TTC549 (cell line): ENCODE measurements around the gene BUD13.
"Not testable (repeated sequence)": the region's sequence is repeated elsewhere in the genome, so short reads cannot be mapped to it uniquely, and the experiment has no call there.

ENCODE experiments used
- FAIRE-seq: peaks from 2 replicates; lab custom pipeline; 2012; peaks lifted over from hg19 to GRCh38; lab: Jason Lieb, UNC

Gene BUD13

DNA sequence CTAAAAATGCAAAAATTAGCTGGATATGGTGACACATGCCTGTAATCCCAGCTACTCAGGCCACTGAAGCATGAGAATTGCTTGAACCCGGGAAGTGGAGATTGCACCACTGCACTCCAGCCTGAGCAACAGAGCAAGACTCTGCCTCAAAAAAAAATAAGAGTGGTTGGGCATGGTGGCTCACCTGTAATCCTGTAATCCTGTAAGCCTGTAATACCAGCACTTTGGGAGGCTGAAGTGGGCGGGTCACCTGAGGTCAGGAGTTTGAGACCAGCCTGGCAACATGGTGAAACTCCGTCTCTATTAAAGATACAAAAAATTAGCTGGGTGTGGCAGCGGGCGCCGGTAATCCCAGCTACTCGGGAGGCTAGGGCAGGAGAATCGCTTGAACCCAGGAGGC, 16.7 kb downstream of the BUD13 start:
- not testable (repeated sequence) for FAIRE-seq

DNA sequence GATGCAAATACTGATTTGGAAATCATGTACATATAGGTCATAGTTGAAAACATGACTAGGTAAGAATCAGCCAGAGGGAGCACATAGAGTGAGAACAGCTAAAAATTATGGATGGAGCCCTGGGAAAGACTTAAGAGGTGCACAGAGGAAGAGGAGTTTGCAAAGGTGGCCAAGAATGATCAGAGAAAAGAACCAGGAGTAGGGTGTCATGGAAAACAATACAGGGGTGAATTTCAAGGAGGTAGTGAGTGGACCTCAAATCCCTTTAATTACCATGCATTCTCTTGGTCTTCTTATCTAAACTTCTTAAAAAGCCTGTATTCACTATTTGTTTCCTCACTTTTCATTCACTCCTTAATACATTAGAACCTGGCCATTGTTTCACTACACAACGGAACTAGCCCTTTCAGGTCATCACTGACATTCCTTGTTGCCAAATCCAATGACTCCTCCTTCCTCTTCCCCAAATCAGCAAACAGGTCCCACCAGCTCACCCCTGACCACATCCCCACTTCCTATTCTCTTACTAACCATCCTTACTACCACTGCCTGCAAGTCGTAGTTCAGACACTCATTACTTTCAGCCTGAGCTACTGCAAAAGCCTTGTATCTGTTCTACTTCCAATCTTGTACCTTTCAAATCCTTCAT, 22.6 kb downstream of the BUD13 start:
- no peak for FAIRE-seq

DNA sequence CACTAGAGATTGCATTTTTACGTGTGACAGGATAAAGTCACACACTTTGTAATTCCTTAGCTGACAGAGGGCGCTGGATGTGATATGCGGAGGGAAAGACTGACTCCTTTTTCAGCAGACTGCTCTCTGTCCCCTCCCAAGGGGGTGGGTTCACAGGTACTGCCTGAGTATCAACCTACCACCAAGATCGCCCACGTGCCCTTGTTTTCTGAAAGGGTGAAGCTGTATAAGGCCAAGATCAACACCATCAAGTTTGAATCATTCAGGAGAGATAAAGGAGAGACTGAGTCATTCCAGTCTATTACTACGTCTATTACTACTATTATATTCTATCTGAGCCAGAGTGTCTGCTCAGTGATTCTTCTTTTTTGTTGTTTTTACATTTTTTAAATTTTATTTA, 30.7 kb downstream of the BUD13 start:
- FAIRE-seq, result no peak

DNA sequence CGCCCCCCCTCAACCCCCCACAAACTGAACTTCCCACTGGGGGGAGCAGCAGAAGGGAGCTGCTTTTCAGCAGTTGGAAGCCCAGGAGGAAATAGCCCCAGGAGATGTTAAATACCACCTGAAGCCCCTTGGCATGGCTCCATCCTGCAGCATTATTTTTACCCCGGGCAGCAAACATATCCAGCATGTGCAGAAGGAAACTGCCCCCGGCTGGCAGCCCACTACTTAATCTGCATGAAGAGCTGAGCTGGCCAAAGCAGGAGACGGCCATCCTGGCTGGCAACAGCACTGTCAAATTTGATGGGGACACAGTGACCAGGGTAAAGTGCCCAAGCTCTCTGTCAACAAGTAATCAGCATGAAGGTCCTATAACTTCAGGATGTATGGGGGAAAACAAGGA, 32.0 kb downstream of the BUD13 start:
- no peak for FAIRE-seq

DNA sequence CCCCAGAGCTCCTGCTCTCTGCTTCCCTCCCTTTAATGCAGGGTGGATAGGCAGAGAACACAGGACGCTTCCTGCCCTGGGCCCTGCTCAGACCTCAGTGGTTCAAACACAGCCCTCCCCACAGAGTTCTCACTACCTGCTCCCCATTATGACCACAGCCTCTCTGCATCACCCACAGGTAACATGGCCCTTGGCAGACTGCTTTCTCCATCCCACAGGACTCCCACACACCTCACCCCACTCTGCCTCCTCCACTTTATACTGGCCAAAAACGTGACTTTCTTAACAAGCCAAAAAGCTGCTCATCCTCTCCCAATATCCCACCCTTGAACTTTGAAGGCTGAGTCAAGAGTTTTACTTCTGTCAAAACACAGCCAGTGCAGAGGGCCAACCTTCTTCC, 33.8 kb downstream of the BUD13 start:
- FAIRE-seq, result no peak

DNA sequence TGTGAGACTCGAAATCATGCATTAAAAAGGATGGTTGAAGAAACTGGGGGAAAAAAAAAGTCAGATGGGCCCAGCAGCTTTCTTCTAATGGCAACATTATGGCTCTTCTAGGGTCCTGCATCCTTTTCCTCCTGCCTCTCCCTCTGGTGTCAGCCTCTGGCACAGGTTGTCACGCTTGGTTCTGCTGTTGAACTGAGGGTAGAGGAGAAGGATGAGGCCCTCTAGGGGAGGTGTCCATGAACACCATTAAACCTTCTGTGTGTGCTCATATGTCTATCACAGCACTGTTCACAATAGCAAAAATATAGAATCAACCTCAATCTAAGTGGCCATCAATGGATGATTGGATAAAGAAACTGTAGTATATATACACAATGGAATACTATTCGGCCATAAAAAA, 36.0 kb downstream of the BUD13 start:
- FAIRE-seq, result no peak

DNA sequence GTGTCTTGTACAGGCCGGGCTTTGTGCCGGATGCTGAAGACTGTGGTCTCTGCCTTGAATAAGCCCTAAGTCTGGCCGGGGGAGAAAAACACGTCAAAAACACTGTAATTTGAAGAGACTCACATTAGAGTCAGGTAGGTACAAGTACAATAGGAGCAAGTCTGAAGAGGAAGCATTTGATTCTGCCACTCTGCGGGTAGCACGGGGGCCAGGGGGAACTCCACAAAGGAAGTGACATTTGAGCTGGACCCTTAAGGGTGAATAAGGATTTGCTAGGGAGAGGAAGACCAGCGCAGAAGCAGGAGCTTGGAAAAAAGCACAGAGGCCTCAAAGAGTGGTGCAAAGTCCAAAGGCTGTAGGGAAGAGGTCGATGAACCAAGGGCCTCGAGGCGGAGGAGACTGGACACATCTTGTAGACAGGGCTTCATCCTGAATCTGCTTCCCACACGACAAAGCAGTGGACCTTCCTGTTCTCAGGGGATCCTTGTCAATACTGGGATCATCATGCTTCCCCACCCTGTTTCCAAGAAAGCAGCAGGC, 38.7 kb downstream of the BUD13 start:
- FAIRE-seq, result no peak

DNA sequence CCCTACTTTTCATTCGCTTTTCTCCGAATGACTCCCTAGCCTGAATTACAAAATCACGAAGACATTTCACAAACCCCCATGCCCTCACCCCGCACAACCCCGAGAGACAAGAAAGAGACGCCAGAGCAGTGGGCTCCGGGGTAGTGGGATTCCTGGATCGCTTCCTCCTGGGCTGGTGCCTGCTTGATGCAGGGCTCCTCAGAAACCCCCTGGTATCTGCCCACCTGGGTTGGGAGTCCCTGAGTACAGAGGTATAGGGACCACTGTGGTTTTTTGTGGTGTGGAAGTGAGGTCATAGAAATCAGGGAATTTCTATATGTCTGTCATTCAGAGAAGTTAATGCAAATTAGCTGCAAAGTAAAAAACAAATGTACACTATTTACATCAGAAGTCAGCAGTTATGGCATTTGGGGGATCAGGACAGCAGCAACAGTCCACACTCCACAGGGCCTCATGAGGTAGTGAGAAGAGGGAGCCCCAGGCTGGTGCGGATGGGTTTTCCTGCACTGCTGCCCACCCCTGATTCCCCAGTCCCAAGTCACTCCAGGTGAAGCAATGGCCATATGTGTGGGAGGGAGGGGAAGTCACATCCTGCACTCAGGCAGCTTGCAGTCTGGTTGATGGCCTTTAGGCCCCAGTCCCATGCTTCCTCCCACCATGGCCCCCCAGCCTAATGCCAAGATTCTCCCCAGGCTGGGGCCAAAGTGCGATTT, 39.6 kb downstream of the BUD13 start:
- no peak for FAIRE-seq

DNA sequence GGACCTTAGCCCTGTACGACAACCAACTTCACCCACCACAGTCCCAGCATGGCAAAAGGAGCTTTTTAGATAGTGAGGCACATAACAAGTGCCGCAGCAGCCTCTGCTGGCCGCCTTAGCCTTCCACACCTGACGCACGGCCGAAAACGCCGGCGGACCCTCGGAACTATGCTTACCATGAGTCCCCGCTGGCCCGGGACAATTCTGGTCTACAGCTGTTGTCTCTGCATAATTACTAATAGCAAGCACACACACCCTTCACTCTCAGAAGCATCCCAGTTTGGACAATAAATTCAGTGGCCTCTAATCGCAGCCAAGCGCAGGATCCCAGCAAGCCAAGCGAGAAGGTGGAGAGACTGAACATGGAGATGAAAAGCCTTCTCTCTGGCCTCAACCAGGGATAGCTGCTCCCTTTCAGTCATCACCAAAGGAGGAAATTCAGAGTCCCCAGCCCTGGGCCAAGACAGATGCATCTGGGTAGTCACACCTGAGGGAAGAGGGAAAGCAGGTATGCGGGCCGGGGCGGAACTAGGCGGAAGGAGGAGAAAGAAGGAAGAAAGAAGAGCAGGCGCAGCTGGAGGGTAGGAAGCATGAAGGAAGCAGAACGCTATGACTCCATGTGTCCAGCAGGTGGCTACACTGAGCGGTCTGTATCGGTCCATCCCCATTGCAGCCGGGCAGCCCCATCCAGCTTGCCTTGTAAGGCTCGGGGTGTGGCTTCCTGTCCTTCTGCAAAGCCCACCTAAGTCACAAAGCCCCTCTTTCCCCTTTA, 40.3 kb downstream of the BUD13 start:
- FAIRE-seq, result no peak

DNA sequence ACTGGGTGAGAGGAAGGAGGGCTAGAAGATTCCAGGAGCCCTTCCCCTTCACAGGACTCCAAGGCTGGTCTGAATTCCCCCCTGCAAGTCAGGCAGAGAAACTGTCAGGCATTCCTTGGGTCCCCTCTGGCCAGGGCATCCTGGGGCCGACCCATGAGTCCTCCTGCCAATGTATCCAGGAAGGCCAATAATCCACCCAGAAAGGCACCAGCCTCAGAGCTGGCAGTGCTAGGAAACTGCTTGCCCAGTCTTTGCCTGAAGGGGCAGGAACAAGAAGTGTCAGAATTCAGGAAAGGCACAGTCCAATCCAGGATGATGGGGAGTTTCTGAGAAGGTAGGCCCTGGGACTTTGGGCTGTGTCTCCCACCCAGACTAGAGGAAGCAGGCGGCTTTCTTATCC, 41.0 kb downstream of the BUD13 start:
- no peak for FAIRE-seq

DNA sequence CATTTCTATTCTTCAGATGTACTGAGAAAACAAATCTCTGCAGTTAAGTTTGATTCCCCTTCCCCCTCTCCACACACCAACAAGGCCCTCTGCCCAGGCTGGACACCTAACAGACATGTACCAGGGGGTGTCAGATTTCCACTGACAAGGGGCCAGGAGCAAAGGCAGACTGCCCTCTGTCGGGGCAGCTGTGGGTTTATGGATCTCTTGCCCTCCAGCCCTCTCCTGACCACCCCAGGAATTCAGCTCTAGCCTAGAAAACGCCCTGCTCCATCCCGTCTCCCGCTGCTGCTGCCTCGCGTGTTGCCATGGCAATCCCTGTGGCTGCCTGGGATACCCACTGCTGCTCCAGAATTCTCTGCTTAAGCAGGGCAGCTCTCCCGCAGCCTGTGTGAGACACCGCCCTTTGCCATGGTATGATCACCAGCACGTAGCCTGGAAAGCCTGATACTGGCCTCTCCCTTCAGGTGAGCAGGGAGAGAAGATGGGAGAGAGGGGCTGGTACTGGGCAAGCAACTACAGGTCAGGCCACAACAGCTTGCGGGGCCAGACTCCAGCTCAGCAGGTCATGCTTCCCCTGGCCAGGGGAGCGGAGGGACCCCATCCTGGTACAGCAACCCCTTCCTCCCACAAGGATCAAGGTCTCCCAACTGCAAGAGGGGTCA, 41.6 kb downstream of the BUD13 start:
- FAIRE-seq, result no peak

DNA sequence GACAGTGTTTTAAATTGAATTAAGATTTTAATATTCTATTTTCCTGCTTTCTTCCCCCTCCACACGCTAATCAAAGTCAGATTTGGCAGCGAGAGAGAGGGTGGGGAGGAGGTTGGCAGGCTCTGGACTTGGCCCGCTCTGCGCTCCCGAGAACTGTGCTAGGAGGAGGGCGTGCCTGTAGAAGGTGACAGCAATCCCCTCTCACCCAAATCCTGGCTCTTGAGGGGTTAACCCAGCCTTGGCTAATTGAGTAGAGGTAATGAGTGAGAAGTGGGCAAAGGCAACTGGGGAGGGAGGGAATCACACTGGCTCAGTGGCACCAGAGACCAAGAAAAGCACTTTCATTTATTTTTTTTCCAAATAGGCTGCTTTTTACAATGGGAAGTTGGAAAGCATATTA, 42.2 kb downstream of the BUD13 start:
- no peak for FAIRE-seq

DNA sequence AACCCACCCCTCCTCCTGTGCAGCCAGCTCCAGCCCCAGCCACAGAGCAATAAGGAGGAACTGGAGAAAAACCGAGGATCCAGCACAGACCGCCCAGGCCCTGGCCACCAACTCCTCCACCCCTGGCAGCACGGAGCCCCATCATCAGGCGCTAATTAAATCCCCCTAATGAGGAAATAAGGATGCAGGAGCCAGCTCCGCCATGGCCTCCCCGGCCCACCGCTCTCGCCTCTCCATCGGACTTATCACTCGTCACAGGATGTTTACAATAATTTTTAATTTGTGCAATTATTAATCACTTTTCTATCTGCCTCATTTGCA, 42.6 kb downstream of the BUD13 start:
- no peak for FAIRE-seq

DNA sequence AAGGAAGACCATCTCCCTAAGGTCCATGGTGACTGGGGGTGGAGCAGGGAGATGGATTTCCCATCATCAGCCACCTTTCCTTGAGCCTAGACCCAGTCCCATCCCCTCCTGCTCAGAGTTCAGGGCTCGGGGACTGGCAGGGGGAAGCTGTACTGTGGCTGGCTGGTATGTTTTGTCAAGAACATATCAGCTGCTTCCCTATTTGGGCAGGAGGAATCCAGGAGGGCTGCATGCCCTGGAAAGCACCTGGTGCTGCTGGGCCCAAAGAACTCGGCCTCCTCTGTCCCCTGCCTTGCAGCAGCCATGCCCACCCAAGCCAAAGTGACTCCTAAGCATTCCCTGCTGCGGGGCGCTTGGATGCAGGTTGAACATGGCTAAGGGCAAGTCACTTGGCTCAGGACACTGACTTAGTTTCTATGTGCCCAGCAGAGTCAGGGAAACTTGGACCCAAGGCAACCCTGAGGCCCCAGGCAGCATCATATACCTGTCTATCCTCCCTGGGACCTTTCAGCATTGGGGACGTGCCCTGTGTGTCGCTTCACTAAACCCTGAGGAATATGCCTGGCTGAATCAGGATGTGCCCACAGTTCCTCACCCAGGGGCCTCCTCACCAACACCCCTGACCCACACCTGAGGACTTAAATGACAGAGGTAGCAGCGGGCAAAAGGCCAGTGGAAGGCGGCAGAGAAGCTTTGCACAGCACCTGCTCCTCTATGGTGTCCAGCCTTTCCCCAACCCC, 43.1 kb downstream of the BUD13 start:
- no peak for FAIRE-seq

DNA sequence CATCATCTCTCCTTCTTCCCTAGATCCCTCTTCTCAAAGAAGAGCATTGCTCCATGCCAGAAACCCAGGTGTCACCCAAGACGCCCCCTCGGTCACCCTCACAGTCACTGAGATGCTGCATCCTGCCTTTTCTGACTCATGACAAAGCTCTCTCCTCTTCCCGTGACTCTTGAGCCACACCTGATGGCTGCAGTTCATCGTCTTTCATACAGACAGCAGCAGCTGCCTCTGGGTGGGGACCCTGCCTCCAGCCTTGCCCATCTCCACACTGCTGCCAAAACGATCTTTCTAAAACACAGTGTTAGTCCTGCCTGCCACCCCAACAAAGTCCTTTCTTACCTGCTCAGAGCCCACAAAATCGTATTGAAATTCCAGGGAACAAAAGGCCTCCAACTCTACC, 44.8 kb downstream of the BUD13 start:
- no peak for FAIRE-seq

DNA sequence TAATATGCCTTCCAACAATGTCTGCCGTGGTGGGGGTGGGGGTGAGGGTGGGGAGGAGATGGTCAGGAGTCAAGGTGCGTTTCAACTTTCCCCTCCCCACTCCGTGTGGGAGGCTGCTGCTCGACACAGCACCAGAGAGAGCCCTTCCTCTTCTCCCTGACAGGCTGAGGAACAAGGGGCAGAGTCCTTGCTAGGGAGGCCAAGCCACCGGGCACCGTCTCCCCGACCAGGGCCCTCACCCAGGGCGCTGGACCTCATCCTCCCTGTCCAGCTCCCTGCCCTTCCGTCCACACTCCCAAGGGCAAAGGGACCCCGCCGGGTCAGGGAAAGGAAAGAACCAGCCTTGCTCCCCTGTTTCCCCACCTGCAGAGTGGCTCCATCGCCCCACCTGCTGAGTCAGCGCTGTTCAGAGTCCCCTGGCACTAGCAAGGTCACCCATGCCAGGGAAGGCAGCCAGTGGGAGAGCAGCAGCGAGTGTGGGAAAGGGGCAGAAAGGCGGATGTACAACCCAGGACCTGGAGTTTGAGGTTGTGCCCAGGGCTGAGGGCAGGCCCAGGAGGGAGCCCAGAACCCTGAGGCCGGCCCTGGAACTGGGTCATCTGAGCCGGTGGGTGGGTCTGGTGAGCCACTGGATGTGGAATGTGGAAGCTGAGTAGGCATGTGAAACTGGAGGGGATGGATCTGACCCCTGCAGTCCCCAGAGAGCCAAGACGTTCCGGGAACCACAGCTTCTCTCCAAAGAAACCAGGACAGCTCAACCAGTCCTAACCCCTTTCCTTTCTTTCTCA, 47.2 kb downstream of the BUD13 start:
- no peak for FAIRE-seq

DNA sequence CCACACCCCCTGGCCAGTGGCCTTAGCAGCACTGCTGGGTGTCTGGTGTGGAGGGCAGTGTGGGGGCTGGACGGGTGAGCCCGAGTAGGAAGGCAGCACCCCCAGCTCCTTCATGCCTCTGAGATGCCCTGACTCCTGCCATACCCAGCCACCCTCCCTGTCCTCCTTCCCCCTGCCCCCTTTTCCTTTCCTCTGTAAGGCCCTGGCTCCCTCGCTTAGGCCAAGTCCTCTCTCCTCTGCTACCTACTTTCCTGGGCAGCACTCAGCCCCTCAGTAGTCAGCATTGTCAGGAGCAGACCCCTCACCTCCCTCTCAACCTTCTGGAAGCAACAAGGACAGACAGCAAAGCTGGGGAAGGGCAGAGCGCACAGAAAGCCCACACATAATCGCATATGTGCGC, 48.0 kb downstream of the BUD13 start:
- no peak for FAIRE-seq

DNA sequence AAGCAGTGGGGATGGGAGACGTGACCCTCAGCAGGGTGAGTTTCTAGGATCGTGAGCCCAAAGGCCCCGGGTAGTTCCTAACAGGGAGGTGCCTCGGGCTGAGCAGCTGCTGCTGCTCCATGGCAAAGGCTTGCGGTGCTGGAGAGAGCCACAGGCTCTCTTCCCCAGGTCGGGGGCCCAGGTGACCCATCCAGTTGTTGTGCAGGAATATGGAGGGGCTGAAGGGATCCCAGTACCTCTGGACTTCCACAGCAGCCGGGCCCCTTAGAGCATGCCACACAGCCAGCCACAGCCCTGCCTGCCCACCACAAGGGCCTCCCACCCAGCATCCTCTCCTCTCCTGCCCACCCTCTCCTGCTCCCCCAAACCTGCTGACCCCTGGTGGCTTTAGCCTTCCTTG, 49.3 kb downstream of the BUD13 start:
- no peak for FAIRE-seq

DNA sequence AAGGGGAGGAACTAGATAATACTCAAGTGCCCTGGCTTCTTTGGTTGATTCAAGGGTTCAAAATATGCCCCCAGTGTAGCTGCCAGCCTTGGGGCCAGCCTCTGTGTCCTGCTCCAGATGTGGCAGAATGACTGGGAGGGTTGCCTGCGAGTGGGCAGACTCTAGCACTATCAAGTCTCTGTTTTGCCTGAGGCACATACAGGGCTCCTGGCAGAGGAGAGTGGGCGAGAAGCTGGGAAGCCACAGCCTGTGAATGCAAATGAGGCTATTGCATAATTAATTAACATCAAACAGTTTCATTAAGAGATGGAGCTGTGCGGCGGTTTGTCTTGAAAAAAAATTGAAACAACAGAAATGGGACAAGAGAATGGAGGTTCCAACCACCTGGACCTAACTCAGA, 50.8 kb downstream of the BUD13 start:
- FAIRE-seq, result no peak

DNA sequence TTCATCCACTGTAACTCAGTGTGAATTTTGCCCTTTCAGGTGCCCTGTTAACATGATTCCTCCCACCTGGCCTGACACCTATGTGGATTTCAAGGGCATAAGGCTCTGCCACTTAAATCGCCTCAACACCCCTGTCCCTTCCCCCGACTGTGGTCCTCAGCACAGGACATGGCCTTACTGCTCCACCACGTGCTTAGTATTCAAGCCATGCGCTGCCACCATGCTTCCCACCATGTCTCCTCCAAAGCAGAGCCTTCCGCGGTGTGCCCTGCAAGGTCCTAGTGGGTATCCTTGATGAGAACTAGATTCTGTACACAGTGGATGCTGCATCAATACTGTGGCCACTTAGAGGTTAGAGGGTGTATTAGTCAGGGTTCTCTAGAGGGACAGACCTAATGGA, 51.9 kb downstream of the BUD13 start:
- no peak for FAIRE-seq

DNA sequence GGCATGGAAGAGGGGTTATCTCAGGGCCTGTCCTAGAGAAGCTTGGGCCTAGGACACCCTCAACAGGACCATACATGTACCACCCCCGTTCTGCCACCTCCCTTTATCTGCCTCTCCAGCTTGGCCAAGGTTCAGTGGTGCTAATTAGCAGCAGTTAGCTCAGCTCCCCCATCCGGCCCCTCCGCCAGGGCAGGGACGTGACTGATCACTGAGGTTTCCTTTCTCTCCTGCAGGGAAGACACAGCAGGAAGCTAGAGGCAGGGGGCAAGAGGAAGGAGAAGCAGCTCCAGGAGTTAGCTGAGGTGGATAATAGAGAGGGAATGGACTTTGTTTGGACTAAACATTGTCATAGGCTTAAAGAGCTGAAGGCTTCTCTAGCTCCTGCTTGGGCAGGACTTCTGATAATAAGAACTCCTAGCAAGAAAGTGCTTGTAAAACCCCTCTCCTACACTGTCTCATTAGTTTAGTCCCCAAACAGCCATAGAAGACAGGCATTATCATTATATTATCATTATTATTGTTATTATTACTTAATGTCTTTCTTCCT, 53.8 kb downstream of the BUD13 start:
- FAIRE-seq, result no peak
